ENCODE data around the gene STPG1. TPM values are rescaled to one million over a fixed set of nuclear protein-coding genes. Genes with fewer than 3 reads are reported as not detected.

The STPG1 gene
- total and polyA plus RNA-seq, 9 of the 15 experiments (the other 6 are each of a cell fraction or from before 2014, with no cell fraction given), result 5.0 to 11.9 (median 8.3) TPM

GRCh38 chr1:24321697-24322469, 91.7 kb downstream of the STPG1 start (continued):
- TF ChIP-seq ZBTB40 (IDR thresholded peaks at IDR 0.05) (peak; percentile 32; the same call in 1 of the 2 replicates), ZBTB40 (CRISPR knock-in tag; IDR thresholded peaks at IDR 0.05) (no peak), BCOR (IDR thresholded peaks at IDR 0.05) (peak; percentile 93), MCM3 (IDR thresholded peaks at IDR 0.05) (no peak), FOXJ2 (tag; IDR thresholded peaks at IDR 0.05) (no peak), ZNF639 (CRISPR knock-in tag; conservative IDR thresholded peaks at IDR 0.05 in 1 of 2, IDR thresholded peaks at IDR 0.05 in 1 of 2) (peak in 1 of 2 experiments; percentile 52; a peak in 1 of 4 replicates), KLF6 (CRISPR knock-in tag; IDR thresholded peaks at IDR 0.05; ENCODE audit: borderline replicate concordance) (no peak), JUN (IDR thresholded peaks at IDR 0.05; ENCODE audit: borderline replicate concordance, low read depth, low read length) (no peak), JUN (CRISPR knock-in tag; IDR thresholded peaks at IDR 0.05; ENCODE audit: borderline replicate concordance) (no peak), ZNF512 (tag; IDR thresholded peaks at IDR 0.05) (no peak), LCOR (CRISPR knock-in tag; IDR thresholded peaks at IDR 0.05) (0 out of 2 replicates have a peak, but pooled peaks have one; percentile 62), NFIC (IDR thresholded peaks at IDR 0.05) (no peak), CREB5 (CRISPR knock-in tag; IDR thresholded peaks at IDR 0.05) (no peak), POLR3G (IDR thresholded peaks at IDR 0.05; ENCODE audit: extremely low read depth, insufficient read length, insufficient replicate concordance) (no peak)
